GDM1 (cell line): ENCODE results near the gene AUH.

ENCODE experiments used
- DNase-seq: peaks from one replicate; lab custom pipeline; 2025; lab: John Stamatoyannopoulos, UW

Gene AUH

GRCh38 chr9:91188719-91189590, 172.8 kb downstream of the AUH start:
- DNase-seq: no peak

DNA sequence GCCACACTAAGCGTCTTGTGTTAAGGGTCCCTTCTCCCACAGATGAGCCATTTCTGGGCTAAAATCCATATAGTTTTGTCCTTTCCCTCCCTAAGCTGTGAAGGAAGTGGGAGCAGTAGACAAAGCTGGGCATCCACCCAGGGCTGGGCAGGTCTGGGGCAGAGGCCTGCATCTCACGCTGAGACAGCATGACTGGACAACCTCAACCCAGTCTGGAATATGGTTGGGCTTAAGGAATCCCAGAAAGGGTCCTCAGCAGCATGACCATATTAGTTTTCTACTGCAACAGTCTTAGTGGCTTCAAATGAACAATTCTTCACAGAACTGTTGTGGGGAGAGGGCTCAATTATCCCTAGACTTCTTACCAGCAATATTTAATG, 173.8 kb downstream of the AUH start:
- no peak for DNase-seq

DNA sequence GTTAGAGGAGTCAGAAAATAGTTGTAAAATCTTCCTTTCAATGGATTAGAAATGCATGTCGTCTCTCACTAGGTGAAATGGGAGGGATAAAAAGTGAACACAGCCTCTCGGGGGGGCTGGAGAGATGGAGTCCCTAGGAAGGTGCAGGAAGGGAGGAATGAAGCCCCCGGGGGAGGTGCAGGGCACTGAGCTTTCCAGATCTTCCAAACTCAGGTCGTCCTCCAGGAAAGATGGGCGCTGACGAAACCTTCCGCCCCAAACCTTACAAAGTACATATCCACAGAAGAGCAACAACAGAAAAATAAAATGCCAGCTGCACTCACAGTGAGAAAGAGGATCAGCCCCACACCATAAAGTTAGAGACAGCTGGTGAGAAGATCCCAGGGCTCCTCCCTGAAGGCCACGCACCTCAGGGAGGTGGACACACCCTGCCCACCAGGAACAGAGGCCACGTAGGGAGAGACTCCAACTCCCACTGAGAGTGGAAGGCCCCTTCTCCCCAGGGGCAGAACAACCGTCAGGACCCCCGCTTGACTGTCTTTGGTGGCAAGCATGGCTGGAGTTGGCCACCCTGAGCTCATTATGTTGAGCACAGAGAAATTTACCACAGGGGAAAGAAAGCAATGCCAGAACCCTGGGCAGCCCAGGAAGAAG, 174.3 kb downstream of the AUH start:
- no peak for DNase-seq

GRCh38 chr9:91186632-91187108, 175.0 kb downstream of the AUH start:
- peak; percentile 8 for DNase-seq

DNA sequence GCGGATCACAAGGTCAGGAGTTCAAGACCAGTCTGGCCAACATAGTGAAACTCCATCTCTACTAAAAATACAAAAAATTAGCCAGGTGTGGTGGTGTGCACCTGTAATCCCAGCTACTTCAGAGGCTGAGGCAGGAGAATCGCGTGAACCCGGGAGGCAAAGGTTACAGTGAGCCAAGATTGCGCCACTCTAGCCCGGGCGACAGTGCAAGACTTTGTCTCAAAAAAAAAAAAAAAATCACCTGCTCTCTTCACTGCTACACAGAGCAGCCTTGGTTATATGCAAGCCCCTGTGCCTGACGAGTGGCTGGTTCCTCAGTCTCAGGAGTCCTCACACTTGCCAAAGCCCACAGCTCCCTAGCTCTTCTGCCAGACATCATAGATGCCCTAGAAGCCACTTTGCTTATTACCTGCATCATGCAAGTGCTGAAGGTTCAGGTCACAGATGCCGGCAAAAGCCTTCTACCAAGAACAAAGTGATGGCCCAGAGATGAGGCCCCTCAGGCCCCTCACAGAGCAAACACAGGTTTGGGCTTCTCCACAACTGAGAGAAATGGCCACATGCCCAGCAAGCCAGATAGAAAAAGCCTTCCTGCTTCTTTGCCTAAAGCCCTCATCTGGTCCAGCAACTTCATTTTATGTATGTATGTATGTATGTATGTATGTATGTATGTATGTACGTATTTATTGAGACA, 176.4 kb downstream of the AUH start:
- no peak for DNase-seq

- no peak for DNase-seq
Observed at GRCh38 chr9:91182429-91183225, 179.1 kb downstream of the AUH start.

GRCh38 chr9:91181541-91181940, 180.2 kb downstream of the AUH start:
- no peak for DNase-seq

DNA sequence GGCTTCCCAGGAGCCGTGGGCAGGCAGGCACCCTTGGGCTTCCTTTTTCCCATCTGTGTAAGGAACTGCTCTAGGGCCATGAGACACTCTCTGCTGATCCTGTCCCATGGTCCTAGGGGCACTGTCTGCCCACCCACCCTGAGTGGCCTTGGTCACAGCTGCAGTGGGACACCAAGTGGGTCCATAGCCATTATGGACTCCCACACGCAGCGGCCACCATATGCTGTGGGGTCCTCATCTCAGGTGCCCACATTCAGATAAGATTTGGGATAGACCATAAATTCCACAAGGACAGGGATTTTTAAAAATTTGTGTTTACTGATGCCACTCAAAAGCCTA, 180.8 kb downstream of the AUH start:
- no peak for DNase-seq

GRCh38 chr9:91180240-91180929, 181.3 kb downstream of the AUH start:
- DNase-seq: no peak

DNA sequence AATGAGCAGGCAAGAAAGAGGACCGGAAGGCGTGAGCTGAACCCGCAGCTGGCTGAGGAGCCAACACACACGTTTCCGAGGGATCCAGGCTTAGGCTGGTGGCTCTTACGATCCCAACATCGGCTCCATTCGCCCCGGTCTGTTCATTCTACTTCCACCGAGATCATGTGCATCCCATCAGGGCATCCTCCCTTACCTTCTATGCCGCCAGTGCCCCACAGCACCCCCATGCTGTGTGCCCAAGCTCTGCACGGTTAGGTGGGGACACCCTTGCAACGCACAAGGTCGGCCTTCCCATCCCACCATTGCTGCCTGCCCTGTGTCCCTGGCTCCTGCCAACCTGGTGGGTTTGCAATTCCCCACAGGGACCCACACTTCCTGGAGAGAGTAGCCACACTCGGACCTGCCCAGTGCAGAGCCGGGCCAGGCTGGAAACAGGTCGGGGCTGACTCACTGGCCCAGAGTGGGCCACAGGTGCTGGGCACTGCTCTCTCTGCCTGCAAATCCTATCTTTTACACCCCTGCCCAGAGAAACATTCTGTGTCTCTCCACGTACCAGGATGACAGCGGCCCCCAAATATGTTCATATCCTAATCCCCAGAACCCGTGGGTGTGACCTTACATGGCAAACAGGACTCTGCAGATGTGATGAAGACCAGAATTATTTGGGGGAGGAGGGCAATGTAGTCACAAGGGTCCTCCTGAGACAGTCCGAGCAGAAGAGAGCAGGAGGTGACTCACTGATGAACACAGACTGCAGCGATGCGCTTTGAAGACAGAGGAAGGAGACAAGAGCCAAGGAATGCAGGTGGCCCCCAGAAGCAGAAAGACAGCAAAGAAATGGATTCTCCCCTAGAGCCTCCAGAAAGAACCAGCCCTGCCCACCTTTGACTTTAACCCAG, 182.2 kb downstream of the AUH start:
- no peak for DNase-seq

DNA sequence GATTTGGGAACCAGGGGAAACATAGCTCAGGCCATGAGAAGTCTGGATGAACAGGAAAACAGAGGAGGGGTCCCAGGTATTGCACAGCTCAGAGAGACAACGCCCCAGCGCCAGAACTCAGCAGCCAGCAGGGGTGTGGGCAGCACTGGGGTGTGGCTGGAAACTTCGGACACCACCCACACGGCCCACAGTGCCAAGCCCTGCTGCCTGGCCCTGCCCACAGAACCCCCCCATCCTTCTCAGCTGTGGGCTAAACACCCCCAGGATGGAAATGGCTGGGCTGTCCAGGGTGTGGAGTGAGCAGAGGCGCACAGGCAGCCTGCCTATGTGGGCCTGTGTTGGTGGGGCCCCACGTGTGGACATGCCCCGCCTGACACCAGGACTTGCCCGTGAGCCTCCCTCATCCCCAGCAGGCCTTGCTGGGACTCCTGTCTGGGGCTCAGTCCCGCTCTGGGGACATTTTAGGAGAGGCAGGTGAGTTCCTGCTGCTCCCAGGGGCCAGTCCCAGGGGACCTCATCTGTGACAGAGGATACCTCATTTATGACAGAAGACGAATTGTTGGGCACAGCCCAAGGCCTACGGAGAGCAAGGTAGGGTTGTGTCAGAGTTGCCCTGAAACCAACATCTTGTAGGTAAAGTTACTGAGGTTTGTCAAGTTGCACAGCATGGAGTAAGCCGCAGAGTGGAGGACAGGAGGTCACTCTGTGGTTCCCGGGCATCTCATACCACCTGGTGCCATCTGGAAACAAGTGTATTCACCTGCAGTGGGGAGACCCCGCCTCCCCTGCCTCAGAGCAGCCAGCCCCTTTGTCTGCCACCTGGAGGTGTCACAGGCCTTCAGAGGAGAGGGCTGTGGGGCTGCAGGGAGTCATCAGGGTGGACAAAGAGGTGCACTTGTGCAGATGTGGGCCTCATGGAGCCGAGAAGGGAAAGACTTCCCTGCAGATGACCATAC, 183.2 kb downstream of the AUH start:
- no peak for DNase-seq

DNA sequence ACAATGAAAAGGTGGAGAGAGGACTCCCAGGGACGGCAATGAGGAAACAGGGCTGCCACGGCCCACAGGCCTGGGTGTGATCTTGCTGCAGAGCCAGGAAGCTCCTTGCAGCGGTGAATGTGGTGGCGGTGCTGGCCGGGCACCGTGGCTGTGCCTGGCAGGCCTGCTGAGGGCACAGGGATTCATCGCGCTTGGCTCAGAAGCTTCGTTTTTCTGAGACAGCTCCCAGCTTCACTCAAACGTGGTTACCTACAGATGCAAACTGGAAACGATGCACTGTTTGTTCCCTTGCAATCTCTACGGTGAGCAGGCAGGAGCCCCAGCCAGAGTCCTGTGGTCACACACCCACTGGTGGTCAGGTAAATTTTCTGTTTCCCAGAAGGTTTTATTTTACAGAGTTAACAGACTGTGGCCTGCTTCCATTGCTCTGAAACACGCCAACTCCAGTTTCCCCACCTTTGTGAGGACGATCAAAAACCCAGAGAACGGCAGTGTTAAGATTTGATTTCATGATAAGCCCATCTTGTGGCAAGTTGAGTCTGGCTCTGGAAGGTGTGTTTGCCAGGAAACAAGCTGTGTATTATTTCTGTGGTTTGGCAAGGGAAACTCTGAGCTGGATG, 183.9 kb downstream of the AUH start:
- peak; percentile 32 for DNase-seq

- DNase-seq: no peak
Observed at GRCh38 chr9:91177081-91177480, 184.6 kb downstream of the AUH start.

- DNase-seq: no peak
Observed at GRCh38 chr9:91176426-91176825, 185.3 kb downstream of the AUH start.

DNA sequence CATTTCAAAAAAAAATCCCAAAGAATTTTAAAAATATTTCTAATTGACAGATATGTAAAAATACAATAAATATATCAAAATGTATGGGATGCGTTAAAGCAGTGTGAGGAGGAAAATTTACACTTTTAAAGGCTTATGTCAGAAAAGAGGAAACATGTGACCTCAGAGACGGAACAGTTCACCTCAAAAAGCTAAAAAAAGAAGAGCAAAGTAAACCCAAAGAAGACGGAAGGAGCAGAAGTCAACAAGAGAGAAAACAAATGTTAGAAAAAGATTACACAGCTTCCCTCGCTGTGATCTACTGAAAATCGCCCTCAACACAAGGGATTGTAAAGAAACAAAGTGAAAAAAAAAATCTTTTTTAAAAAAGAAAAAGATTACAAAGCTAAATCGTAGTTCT, 186.9 kb downstream of the AUH start:
- peak; percentile 44 for DNase-seq

DNA sequence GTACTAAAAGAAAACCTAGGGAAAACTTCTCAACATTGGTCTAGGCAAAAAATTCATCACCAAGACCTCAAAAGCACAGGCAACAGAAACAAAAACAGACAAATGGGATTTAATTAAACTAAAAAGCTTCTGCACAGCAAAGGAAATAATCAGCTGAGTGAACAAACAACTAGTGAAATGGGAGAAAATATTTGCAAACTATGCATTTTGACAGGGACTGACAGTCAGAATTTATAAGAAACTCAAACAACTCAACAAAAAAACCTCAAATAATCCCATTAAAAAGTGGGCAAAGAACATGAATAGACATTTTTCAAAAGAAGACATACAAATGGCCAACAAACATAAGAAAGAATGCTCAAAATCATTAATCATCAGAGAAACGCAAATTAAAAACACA, 189.4 kb downstream of the AUH start:
- DNase-seq: no peak

- no peak for DNase-seq
Observed at GRCh38 chr9:91170951-91171350, 190.8 kb downstream of the AUH start.

- DNase-seq: no peak
Observed at GRCh38 chr9:91166796-91167366, 194.8 kb downstream of the AUH start.
